HEK293 (cell line): Measurements from ENCODE around the gene TMEM63A.

Source experiments
- CTCF ChIP-seq: fragments of 450-650 bp; formaldehyde crosslinking; IDR thresholded peaks from 2 replicates; pipeline ENCODE4 v1.5.1; 2016; ENCODE audit warnings: missing biosample characterization, missing genetic modification characterization
- GLIS2 ChIP-seq: fragments of 450-650 bp; formaldehyde crosslinking; IDR thresholded peaks from 2 replicates; pipeline ENCODE4 v1.5.1; 2016; ENCODE audit warnings: missing biosample characterization, missing genetic modification characterization
- KLF7 ChIP-seq: fragments of 450-650 bp; formaldehyde crosslinking; IDR thresholded peaks from 2 replicates; pipeline ENCODE4 v1.5.1; 2016; ENCODE audit warnings: missing biosample characterization, missing genetic modification characterization, borderline replicate concordance
- MYNN ChIP-seq: fragments of 450-650 bp; formaldehyde crosslinking; IDR thresholded peaks from 2 replicates; pipeline ENCODE4 v1.5.1; 2016; ENCODE audit warnings: missing biosample characterization, missing genetic modification characterization, borderline replicate concordance
- MZF1 ChIP-seq: fragments of 450-650 bp; formaldehyde crosslinking; IDR thresholded peaks from 2 replicates; pipeline ENCODE4 v1.5.1; 2017; ENCODE audit warnings: missing biosample characterization, missing genetic modification characterization, borderline replicate concordance
- WT1 ChIP-seq: fragments of 450-650 bp; formaldehyde crosslinking; IDR thresholded peaks from 2 replicates; pipeline ENCODE4 v1.5.1; 2016; ENCODE audit warnings: missing biosample characterization, missing genetic modification characterization
- ZBTB17 ChIP-seq: fragments of 450-650 bp; formaldehyde crosslinking; IDR thresholded peaks from 2 replicates; pipeline ENCODE4 v1.5.1; 2016; ENCODE audit warnings: missing biosample characterization, missing genetic modification characterization
- ZBTB8A ChIP-seq: fragments of 450-650 bp; formaldehyde crosslinking; IDR thresholded peaks from 2 replicates; pipeline ENCODE4 v1.5.1; 2016; ENCODE audit warnings: missing biosample characterization, missing genetic modification characterization
- ZFHX2 ChIP-seq: fragments of 450-650 bp; formaldehyde crosslinking; conservative IDR thresholded peaks from 2 replicates; pipeline ENCODE4 v1.5.1; 2016; ENCODE audit warnings: missing biosample characterization, missing genetic modification characterization
- ZFP37 ChIP-seq: fragments of 450-650 bp; formaldehyde crosslinking; IDR thresholded peaks from 2 replicates; pipeline ENCODE4 v1.5.1; 2016; ENCODE audit warnings: missing biosample characterization, missing genetic modification characterization
- ZNF112 ChIP-seq: fragments of 450-650 bp; formaldehyde crosslinking; IDR thresholded peaks from 2 replicates; pipeline ENCODE4 v1.5.0; 2017; ENCODE audit warnings: missing biosample characterization, missing genetic modification characterization
- ZNF175 ChIP-seq: fragments of 450-650 bp; formaldehyde crosslinking; IDR thresholded peaks from 2 replicates; pipeline ENCODE4 v1.5.1; 2016; ENCODE audit warnings: missing biosample characterization, missing genetic modification characterization
- ZNF2 ChIP-seq: fragments of 450-650 bp; formaldehyde crosslinking; IDR thresholded peaks from 2 replicates; pipeline ENCODE4 v1.5.1; 2016; ENCODE audit warnings: missing biosample characterization, missing genetic modification characterization
- ZNF239 ChIP-seq: fragments of 450-650 bp; formaldehyde crosslinking; IDR thresholded peaks from 2 replicates; pipeline ENCODE4 v1.5.1; 2016; ENCODE audit warnings: missing biosample characterization, missing genetic modification characterization
- ZNF426 ChIP-seq: fragments of 450-650 bp; formaldehyde crosslinking; IDR thresholded peaks from 2 replicates; pipeline ENCODE4 v1.5.1; 2017; ENCODE audit warnings: missing biosample characterization, missing genetic modification characterization, mild to moderate bottlenecking, inconsistent platforms, moderate library complexity
- ZNF501 ChIP-seq: fragments of 450-650 bp; formaldehyde crosslinking; IDR thresholded peaks from 2 replicates; pipeline ENCODE4 v1.5.1; 2016; ENCODE audit warnings: missing biosample characterization, missing genetic modification characterization
- ZNF521 ChIP-seq: fragments of 450-650 bp; formaldehyde crosslinking; IDR thresholded peaks from 2 replicates; pipeline ENCODE4 v1.5.1; 2017; ENCODE audit warnings: missing biosample characterization, mild to moderate bottlenecking, missing genetic modification characterization
- ZNF571 ChIP-seq: fragments of 450-650 bp; formaldehyde crosslinking; IDR thresholded peaks from 2 replicates; pipeline ENCODE4 v1.5.0; 2017; ENCODE audit warnings: missing biosample characterization, missing genetic modification characterization
- ZNF654 ChIP-seq: fragments of 450-650 bp; formaldehyde crosslinking; IDR thresholded peaks from 2 replicates; pipeline ENCODE4 v1.5.1; 2016; ENCODE audit warnings: low read depth, missing biosample characterization, missing genetic modification characterization
- ZNF776 ChIP-seq: fragments of 450-650 bp; formaldehyde crosslinking; IDR thresholded peaks from 2 replicates; pipeline ENCODE4 v1.5.0; 2017; ENCODE audit warnings: missing biosample characterization, missing genetic modification characterization, borderline replicate concordance
- ZNF792 ChIP-seq: fragments of 450-650 bp; formaldehyde crosslinking; IDR thresholded peaks from 2 replicates; pipeline ENCODE4 v1.5.1; 2016; ENCODE audit warnings: missing biosample characterization, missing genetic modification characterization
- ZXDB ChIP-seq: fragments of 450-650 bp; formaldehyde crosslinking; IDR thresholded peaks from 2 replicates; pipeline ENCODE4 v1.5.1; 2016; ENCODE audit warnings: missing biosample characterization, missing genetic modification characterization
- TF ChIP-seq, protein P1 (sequence below): fragments of 450-650 bp; formaldehyde crosslinking; IDR thresholded peaks from 2 replicates; pipeline ENCODE4 v1.5.1; 2016; ENCODE audit warnings: missing biosample characterization, missing genetic modification characterization
- TF ChIP-seq, protein P2 (sequence below): fragments of 450-650 bp; formaldehyde crosslinking; conservative IDR thresholded peaks from 2 replicates; pipeline ENCODE4 v1.5.1; 2016; ENCODE audit warnings: low read depth, missing biosample characterization, missing genetic modification characterization
- TF ChIP-seq, protein P3 (sequence below): fragments of 450-650 bp; formaldehyde crosslinking; IDR thresholded peaks from 2 replicates; pipeline ENCODE4 v1.5.1; 2017; ENCODE audit warnings: missing biosample characterization, missing genetic modification characterization
- TF ChIP-seq, protein P4 (sequence below): fragments of 450-650 bp; formaldehyde crosslinking; IDR thresholded peaks from 2 replicates; pipeline ENCODE4 v1.5.1; 2016; ENCODE audit warnings: missing biosample characterization, missing genetic modification characterization
- TF ChIP-seq, protein P5 (sequence below): sonication (generic); formaldehyde crosslinking; IDR thresholded peaks from 2 replicates; pipeline ENCODE4 v1.8.1; 2022; ENCODE audit warnings: mild to moderate bottlenecking, moderate library complexity, missing genetic modification reagents

TMEM63A gene

GRCh38 chr1:225809842-225810578 is 72.2 kb downstream of the TMEM63A start, which contains the start of gene EPHX1 (continued):
- TF ChIP-seq ZFP37 (tag by site-specific recombination): no peak
- TF ChIP-seq ZXDB (tag by site-specific recombination): peak; percentile 26
- TF ChIP-seq, protein P1, sequence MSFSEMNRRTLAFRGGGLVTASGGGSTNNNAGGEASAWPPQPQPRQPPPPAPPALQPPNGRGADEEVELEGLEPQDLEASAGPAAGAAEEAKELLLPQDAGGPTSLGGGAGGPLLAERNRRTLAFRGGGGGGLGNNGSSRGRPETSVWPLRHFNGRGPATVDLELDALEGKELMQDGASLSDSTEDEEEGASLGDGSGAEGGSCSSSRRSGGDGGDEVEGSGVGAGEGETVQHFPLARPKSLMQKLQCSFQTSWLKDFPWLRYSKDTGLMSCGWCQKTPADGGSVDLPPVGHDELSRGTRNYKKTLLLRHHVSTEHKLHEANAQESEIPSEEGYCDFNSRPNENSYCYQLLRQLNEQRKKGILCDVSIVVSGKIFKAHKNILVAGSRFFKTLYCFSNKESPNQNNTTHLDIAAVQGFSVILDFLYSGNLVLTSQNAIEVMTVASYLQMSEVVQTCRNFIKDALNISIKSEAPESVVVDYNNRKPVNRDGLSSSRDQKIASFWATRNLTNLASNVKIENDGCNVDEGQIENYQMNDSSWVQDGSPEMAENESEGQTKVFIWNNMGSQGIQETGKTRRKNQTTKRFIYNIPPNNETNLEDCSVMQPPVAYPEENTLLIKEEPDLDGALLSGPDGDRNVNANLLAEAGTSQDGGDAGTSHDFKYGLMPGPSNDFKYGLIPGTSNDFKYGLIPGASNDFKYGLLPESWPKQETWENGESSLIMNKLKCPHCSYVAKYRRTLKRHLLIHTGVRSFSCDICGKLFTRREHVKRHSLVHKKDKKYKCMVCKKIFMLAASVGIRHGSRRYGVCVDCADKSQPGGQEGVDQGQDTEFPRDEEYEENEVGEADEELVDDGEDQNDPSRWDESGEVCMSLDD: no peak
- no peak for TF ChIP-seq ZNF521 (tag by site-specific recombination)
- TF ChIP-seq MYNN: no peak
- TF ChIP-seq CTCF: peak; percentile 88
- TF ChIP-seq ZNF112 (tag by site-specific recombination): no peak
- TF ChIP-seq KLF7 (tag by site-specific recombination): no peak
- TF ChIP-seq ZBTB8A (tag by site-specific recombination): peak; percentile 100
- no peak for TF ChIP-seq ZNF654 (tag by site-specific recombination)
- TF ChIP-seq ZNF426 (tag by site-specific recombination): no peak
- TF ChIP-seq ZNF239: no peak
- no peak for TF ChIP-seq ZNF175
- peak; percentile 74 for TF ChIP-seq ZBTB17 (tag by site-specific recombination)
- TF ChIP-seq ZNF501 (tag by site-specific recombination): no peak; the same call in 1 of the 2 replicates
- TF ChIP-seq ZNF792 (tag by site-specific recombination): no peak
- no peak for TF ChIP-seq ZNF571 (tag by site-specific recombination)
- TF ChIP-seq, protein P2, sequence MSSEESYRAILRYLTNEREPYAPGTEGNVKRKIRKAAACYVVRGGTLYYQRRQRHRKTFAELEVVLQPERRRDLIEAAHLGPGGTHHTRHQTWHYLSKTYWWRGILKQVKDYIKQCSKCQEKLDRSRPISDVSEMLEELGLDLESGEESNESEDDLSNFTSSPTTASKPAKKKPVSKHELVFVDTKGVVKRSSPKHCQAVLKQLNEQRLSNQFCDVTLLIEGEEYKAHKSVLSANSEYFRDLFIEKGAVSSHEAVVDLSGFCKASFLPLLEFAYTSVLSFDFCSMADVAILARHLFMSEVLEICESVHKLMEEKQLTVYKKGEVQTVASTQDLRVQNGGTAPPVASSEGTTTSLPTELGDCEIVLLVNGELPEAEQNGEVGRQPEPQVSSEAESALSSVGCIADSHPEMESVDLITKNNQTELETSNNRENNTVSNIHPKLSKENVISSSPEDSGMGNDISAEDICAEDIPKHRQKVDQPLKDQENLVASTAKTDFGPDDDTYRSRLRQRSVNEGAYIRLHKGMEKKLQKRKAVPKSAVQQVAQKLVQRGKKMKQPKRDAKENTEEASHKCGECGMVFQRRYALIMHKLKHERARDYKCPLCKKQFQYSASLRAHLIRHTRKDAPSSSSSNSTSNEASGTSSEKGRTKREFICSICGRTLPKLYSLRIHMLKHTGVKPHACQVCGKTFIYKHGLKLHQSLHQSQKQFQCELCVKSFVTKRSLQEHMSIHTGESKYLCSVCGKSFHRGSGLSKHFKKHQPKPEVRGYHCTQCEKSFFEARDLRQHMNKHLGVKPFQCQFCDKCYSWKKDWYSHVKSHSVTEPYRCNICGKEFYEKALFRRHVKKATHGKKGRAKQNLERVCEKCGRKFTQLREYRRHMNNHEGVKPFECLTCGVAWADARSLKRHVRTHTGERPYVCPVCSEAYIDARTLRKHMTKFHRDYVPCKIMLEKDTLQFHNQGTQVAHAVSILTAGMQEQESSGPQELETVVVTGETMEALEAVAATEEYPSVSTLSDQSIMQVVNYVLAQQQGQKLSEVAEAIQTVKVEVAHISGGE: 0 out of 2 replicates have a peak, but pooled peaks have one; percentile 6
- TF ChIP-seq GLIS2: peak; percentile 91
- TF ChIP-seq, protein P3, sequence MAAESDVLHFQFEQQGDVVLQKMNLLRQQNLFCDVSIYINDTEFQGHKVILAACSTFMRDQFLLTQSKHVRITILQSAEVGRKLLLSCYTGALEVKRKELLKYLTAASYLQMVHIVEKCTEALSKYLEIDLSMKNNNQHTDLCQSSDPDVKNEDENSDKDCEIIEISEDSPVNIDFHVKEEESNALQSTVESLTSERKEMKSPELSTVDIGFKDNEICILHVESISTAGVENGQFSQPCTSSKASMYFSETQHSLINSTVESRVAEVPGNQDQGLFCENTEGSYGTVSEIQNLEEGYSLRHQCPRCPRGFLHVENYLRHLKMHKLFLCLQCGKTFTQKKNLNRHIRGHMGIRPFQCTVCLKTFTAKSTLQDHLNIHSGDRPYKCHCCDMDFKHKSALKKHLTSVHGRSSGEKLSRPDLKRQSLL (tag by site-specific recombination): peak; percentile 60; the same call in 1 of the 2 replicates
- no peak for TF ChIP-seq WT1 (tag by site-specific recombination)
- no peak for TF ChIP-seq MZF1 (tag by site-specific recombination)
- TF ChIP-seq, protein P4, sequence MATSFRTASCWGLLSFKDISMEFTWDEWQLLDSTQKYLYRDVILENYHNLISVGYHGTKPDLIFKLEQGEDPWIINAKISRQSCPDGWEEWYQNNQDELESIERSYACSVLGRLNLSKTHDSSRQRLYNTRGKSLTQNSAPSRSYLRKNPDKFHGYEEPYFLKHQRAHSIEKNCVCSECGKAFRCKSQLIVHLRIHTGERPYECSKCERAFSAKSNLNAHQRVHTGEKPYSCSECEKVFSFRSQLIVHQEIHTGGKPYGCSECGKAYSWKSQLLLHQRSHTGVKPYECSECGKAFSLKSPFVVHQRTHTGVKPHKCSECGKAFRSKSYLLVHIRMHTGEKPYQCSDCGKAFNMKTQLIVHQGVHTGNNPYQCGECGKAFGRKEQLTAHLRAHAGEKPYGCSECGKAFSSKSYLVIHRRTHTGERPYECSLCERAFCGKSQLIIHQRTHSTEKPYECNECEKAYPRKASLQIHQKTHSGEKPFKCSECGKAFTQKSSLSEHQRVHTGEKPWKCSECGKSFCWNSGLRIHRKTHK: no peak
- no peak for TF ChIP-seq ZNF2 (tag by site-specific recombination)
- no peak for TF ChIP-seq ZNF776 (tag by site-specific recombination)
- TF ChIP-seq, protein P5, sequence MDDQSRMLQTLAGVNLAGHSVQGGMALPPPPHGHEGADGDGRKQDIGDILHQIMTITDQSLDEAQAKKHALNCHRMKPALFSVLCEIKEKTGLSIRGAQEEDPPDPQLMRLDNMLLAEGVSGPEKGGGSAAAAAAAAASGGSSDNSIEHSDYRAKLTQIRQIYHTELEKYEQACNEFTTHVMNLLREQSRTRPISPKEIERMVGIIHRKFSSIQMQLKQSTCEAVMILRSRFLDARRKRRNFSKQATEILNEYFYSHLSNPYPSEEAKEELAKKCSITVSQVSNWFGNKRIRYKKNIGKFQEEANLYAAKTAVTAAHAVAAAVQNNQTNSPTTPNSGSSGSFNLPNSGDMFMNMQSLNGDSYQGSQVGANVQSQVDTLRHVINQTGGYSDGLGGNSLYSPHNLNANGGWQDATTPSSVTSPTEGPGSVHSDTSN: peak; percentile 64; the same call in 1 of the 2 replicates
- peak; percentile 98 for TF ChIP-seq ZFHX2 (tag by site-specific recombination)
